MCF 10A (cell line): ENCODE results near the gene NKX2-8. TPM values are rescaled to one million over a fixed set of nuclear protein-coding genes. Genes with fewer than 3 reads are reported as not detected.

Source experiments
- BruUV-seq: library from RNA; stranded (reverse); fragments of 400-500 nt; replicated peaks from 2 replicates; lab custom pipeline; 2021; lab: Mats Ljungman, UMichigan
- CTCF ChIA-PET: fragments of 300-600 bp; sonication (Branson Sonifier 250); formaldehyde crosslinking; extraction: SDS; loops from one replicate; lab custom pipeline; 2021; ENCODE audit warnings: antibody characterized with exemption, inconsistent platforms; lab: Yijun Ruan, JAX
- POLR2A ChIA-PET: fragments of 300-600, 350-650 bp; sonication (Branson Sonifier 250); formaldehyde crosslinking; extraction: SDS; loops from one replicate; lab custom pipeline; 2020; ENCODE audit warnings: antibody characterized with exemption, inconsistent platforms; lab: Yijun Ruan, JAX
- DNase-seq: peaks from one replicate; pipeline ENCODE4 v3.0.0-alpha.2; 2018; ENCODE audit not compliant: unreplicated experiment
- H3K27ac Mint-ChIP-seq: one replicate; pipeline ENCODE4 v1.8.0; 2022; ENCODE audit warnings: mild to moderate bottlenecking, low read depth, mixed read lengths; ENCODE audit not compliant: unreplicated experiment
- H3K27me3 Mint-ChIP-seq: one replicate; pipeline ENCODE4 v1.8.0; 2022; ENCODE audit warnings: mixed read lengths; ENCODE audit not compliant: insufficient read depth, unreplicated experiment
- H3K36me3 Mint-ChIP-seq: one replicate; pipeline ENCODE4 v1.8.0; 2022; ENCODE audit warnings: mild to moderate bottlenecking, moderate library complexity, mixed read lengths; ENCODE audit not compliant: insufficient read depth, unreplicated experiment
- H3K4me1 Mint-ChIP-seq: one replicate; pipeline ENCODE4 v1.8.0; 2022; ENCODE audit warnings: mixed read lengths; ENCODE audit not compliant: insufficient read depth, unreplicated experiment
- H3K4me3 Mint-ChIP-seq: one replicate; pipeline ENCODE4 v1.8.0; 2022; ENCODE audit warnings: mild to moderate bottlenecking, moderate library complexity, mixed read lengths; ENCODE audit not compliant: unreplicated experiment
- H3K9me3 Mint-ChIP-seq: one replicate; pipeline ENCODE4 v1.8.0; 2022; ENCODE audit warnings: mixed read lengths; ENCODE audit not compliant: unreplicated experiment
- intact Hi-C: fragments of 100-400 bp; cut with micrococcal nuclease; formaldehyde crosslinking; loops from 2 replicates; pipeline ENCODE4 v1.14.1; 2022
- total RNA-seq: library from RNA; stranded (reverse); gene quantifications from 2 replicates; pipeline ENCODE4 v1.2.3, GENCODE V29; 2022
- TF ChIP-seq, protein P1 (sequence below): fragments of 200-600 bp; IDR thresholded peaks from one replicate; pipeline ENCODE4 v1.8.0; 2022; ENCODE audit warnings: antibody characterized with exemption, mild to moderate bottlenecking; ENCODE audit not compliant: unreplicated experiment

Gene NKX2-8
- total RNA-seq, 1 experiment from 2014 or later = 4.8 TPM

- CTCF ChIA-PET = interaction anchor here (0.6 to 1.0 kb wide), 8 partner anchors 19 to 557 kb away, joined by 3 to 7 read pairs (median 4); no protein-coding TSS in a partner anchor
- TF ChIP-seq, protein P1, sequence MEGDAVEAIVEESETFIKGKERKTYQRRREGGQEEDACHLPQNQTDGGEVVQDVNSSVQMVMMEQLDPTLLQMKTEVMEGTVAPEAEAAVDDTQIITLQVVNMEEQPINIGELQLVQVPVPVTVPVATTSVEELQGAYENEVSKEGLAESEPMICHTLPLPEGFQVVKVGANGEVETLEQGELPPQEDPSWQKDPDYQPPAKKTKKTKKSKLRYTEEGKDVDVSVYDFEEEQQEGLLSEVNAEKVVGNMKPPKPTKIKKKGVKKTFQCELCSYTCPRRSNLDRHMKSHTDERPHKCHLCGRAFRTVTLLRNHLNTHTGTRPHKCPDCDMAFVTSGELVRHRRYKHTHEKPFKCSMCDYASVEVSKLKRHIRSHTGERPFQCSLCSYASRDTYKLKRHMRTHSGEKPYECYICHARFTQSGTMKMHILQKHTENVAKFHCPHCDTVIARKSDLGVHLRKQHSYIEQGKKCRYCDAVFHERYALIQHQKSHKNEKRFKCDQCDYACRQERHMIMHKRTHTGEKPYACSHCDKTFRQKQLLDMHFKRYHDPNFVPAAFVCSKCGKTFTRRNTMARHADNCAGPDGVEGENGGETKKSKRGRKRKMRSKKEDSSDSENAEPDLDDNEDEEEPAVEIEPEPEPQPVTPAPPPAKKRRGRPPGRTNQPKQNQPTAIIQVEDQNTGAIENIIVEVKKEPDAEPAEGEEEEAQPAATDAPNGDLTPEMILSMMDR = no peak
Observed at GRCh38 chr14:36625436-36625835, 43.0 kb upstream of the NKX2-8 start.

GRCh38 chr14:36625014-36625413 lies 42.6 kb upstream of the NKX2-8 start:
- Mint-ChIP-seq H3K9me3 (no peaks in the 10 kb centered on the region), H3K27ac (no peak overlapping the region), H3K27me3 (no peaks in the 10 kb centered on the region), H3K4me1 (peaks cover 11% of the 10 kb centered on the region), H3K4me3 (no peak overlapping the region), H3K36me3 (peaks cover 7% of the 10 kb centered on the region)
- no peak for DNase-seq
- intact Hi-C loops = no loop called here
- TF ChIP-seq, protein P1 = no peak
- ChIA-PET POLR2A (no interaction called here), CTCF (interaction anchor here (0.6 to 1.0 kb wide), 8 partner anchors 19 to 556 kb away, joined by 3 to 7 read pairs (median 4); no protein-coding TSS in a partner anchor)
- no TSS peak for BruUV-seq

More at GRCh38 chr14:36625436-36625835, 43.0 kb upstream of the NKX2-8 start:
- no peak for DNase-seq
- Mint-ChIP-seq H3K4me1 (peaks cover 11% of the 10 kb centered on the region), H3K4me3 (no peak overlapping the region), H3K27ac (no peak overlapping the region), H3K36me3 (peaks cover 7% of the 10 kb centered on the region), H3K27me3 (no peaks in the 10 kb centered on the region), H3K9me3 (no peaks in the 10 kb centered on the region)
- BruUV-seq = no TSS peak
- intact Hi-C loops = no loop called here
- POLR2A ChIA-PET = no interaction called here

- ChIA-PET POLR2A (interaction anchor here (0.6 to 1.1 kb wide), 2 partner anchors 28 to 303 kb away, joined by 3 to 4 read pairs; no protein-coding TSS in a partner anchor), CTCF (interaction anchor here (1.8 kb wide), 1 partner anchor 12 kb away, joined by 4 read pairs; no protein-coding TSS in a partner anchor)
- Mint-ChIP-seq H3K9me3 (no peaks in the 10 kb centered on the region), H3K36me3 (no peaks in the 10 kb centered on the region), H3K27ac (no peak overlapping the region), H3K4me1 (no peaks in the 10 kb centered on the region), H3K4me3 (no peak overlapping the region), H3K27me3 (no peaks in the 10 kb centered on the region)
- intact Hi-C loops = no loop called here
- no peak for DNase-seq
- TF ChIP-seq, protein P1 = no peak
- no TSS peak for BruUV-seq
Observed at GRCh38 chr14:36619853-36620252, 37.4 kb upstream of the NKX2-8 start.

- H3K9me3 Mint-ChIP-seq = no peaks in the 10 kb centered on the region
- no peaks in the 10 kb centered on the region for H3K36me3 Mint-ChIP-seq
- ChIA-PET POLR2A (interaction anchor here (1.1 kb wide), 1 partner anchor 28 kb away, joined by 4 read pairs; no protein-coding TSS in a partner anchor), CTCF (interaction anchor here (0.6 to 1.8 kb wide), 2 partner anchors 12 to 324 kb away, joined by 3 to 4 read pairs; no protein-coding TSS in a partner anchor)
- no peak overlapping the region for H3K4me3 Mint-ChIP-seq
- TF ChIP-seq, protein P1 = no peak
- no peak for DNase-seq
- no peaks in the 10 kb centered on the region for H3K4me1 Mint-ChIP-seq
- H3K27me3 Mint-ChIP-seq = no peaks in the 10 kb centered on the region
- intact Hi-C loops = no loop called here
- BruUV-seq = no TSS peak
- no peak overlapping the region for H3K27ac Mint-ChIP-seq
Observed at GRCh38 chr14:36619131-36619530, 36.7 kb upstream of the NKX2-8 start.
